ENCODE data around the gene ERGIC2.
A peak's percentile ranks its signal among the peaks of the same experiment; 100 is the strongest.

Gene ERGIC2

DNA sequence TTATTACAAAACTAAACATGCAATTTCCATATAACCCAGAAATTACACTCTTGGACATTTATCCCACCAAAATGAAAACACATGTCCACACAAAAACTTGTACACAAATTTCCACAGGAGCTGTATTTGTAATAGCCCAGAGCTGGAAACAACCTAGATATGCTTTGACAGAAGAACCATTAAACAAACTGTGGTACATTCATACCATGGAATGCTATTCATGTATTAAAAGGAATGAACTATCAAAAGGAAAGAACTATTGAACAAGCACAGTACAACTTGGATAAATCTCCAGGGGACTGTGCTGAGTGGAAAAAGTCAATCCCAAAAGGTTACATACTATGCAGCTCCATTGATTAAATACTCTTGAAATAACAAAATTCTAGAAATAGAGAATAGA is 35.8 kb upstream of the ERGIC2 start:
- DNase-seq (ENCODE audit: low spot score): no peak
- TF ChIP-seq, protein P1, sequence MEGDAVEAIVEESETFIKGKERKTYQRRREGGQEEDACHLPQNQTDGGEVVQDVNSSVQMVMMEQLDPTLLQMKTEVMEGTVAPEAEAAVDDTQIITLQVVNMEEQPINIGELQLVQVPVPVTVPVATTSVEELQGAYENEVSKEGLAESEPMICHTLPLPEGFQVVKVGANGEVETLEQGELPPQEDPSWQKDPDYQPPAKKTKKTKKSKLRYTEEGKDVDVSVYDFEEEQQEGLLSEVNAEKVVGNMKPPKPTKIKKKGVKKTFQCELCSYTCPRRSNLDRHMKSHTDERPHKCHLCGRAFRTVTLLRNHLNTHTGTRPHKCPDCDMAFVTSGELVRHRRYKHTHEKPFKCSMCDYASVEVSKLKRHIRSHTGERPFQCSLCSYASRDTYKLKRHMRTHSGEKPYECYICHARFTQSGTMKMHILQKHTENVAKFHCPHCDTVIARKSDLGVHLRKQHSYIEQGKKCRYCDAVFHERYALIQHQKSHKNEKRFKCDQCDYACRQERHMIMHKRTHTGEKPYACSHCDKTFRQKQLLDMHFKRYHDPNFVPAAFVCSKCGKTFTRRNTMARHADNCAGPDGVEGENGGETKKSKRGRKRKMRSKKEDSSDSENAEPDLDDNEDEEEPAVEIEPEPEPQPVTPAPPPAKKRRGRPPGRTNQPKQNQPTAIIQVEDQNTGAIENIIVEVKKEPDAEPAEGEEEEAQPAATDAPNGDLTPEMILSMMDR (IDR thresholded peaks at IDR 0.05; ENCODE audit: extremely low read depth, missing control alignments): no peak

DNA sequence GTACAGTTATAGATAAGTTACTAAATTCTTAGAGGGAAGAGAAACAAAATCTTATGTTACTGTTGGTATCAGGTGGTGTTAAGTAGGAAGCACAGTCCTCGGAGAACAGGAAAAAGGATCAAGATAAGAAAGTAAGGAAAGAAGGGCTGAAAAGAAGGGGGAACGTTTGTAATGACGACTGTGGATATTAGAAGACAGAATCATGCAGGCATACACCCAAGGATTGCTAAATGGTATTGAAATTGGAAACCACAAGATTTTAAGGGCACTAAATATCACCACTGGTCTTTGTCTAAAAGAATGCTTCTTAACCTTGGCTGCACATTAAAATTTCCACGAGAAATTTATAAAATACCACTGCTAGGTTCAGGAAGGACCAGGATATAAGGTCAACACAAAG is 34.1 kb upstream of the ERGIC2 start:
- TF ChIP-seq, protein P1 (IDR thresholded peaks at IDR 0.05; ENCODE audit: extremely low read depth, missing control alignments): no peak
- no peak for DNase-seq (ENCODE audit: low spot score)

DNA sequence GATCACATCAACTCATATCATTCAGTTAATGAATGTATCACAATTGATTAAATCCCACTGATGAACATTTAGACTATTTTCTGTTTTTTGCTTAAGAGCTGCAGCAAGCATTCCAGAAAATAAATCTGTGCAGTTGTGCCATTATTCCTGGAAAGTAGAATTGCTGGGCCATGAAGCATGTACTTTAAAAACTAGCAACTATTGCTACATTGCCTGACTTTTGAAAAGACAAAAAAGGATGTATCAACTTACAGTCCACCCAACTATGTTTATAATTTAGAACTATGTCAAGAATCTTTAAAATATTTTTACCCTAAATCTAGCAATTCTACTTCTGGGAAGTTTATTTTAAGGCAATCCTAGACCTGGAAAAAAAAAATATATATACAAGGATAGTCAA is 33.4 kb upstream of the ERGIC2 start:
- DNase-seq (ENCODE audit: low spot score): no peak
- TF ChIP-seq, protein P1 (IDR thresholded peaks at IDR 0.05; ENCODE audit: extremely low read depth, missing control alignments): no peak

DNA sequence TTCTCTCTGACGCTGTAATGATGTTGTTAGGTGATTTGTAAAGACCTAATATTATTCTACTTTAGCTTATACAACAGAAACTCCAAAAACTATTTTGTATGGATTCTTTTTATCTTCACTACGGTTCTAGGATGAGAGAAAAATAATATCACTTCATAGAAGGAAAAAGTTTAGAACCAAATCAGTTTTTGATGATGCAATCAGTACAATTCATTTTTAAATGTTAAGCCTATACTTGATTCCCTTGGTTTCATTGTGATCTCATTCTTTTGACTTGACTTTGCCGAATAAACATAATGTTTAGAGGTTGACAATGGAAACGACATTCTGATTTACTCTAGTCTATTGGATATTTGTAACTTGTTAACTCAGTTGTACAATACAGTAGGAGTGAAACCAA is 24.6 kb upstream of the ERGIC2 start:
- TF ChIP-seq, protein P1 (IDR thresholded peaks at IDR 0.05; ENCODE audit: extremely low read depth, missing control alignments): no peak
- DNase-seq (ENCODE audit: low spot score): no peak

DNA sequence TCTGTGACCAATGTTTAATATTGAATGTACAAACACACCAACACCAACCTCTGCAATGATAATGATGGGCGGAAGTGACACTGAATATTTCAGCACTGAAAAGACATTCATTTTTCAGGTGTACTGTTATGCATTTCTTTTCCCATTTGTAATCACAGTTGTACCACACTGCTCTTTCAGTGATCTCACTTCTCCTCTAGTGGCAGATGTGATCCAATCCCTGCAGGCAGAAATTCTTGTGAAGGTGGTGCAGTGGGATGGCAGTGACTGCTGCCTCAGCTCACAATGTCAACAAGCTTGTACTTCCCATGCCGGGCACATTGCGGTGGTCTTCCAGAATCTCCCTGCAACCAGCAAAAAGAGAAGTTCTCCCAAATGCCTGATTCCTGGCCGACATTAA is 23.0 kb upstream of the ERGIC2 start:
- TF ChIP-seq, protein P1 (IDR thresholded peaks at IDR 0.05; ENCODE audit: extremely low read depth, missing control alignments): no peak
- no peak for DNase-seq (ENCODE audit: low spot score)

DNA sequence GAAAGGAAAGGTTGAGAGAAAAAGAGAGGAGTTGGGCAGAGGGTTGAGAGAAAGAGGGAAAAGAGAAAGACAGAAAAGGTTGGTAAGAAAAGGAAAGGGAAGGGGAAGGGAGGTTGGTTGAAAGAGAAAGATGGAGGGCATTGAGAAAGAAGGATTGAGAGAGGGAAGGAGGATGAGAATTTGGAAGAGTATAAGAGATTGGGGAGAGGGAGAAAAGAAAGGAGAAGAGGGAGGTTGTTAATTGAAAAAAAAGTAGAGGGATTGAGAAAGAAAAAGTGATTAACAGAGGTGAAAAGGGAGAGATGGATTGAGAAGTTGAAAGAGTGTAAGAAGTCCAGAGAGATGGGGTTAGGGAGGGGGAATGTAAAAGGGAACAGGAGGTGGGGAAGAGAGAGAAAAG is 21.5 kb upstream of the ERGIC2 start:
- TF ChIP-seq, protein P1 (IDR thresholded peaks at IDR 0.05; ENCODE audit: extremely low read depth, missing control alignments): no peak
- DNase-seq (ENCODE audit: low spot score): no peak

DNA sequence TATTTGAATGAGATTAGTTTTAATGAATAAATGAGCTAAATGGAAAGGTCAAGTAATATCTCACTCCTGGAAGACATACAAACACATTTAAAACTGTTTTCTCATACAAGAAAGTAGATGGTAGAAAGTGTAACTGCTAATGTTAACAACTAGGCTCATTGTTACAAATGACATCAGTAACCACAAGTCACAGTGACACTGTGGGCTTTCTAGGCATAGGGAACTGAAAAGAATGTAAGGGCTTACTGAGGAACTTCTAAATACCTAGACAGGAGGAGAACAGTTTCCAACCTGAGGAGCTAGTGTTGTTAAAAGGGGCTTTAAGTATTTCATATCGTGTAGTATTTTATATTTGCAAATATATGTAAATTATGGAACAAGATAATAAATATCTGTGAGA is 17.5 kb upstream of the ERGIC2 start:
- TF ChIP-seq, protein P1 (IDR thresholded peaks at IDR 0.05; ENCODE audit: extremely low read depth, missing control alignments): no peak

More for the DNA sequence above, 17.5 kb upstream of the ERGIC2 start:
- peak; percentile 27 for DNase-seq (ENCODE audit: low spot score)

All from GM20000 (cell line).